ENCODE data around the gene ELP2.
"Not testable (repeated sequence)": the region's sequence is repeated elsewhere in the genome, so short reads cannot be mapped to it uniquely, and the experiment has no call there.

The ELP2 gene

DNA sequence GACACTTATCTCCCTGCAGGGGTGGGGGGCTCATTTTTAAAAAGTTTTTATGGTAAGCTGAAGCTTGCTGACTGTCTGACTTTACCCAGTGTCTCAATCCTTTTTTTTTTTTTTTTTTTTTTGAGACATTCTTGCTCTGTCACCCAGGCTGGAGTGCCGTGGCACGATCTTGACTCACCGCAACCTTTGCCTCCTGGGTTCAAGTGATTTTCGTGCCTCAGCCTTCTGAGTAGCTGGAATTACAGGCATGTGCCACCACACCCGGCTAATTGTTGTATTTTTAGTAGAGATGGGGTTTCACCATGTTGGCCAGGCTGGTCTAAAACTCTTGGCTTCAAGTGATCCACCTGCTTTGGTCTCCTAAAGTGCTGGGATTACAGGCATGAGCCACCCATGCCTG lies 37.6 kb upstream of the ELP2 start:
- DNase-seq; H3K27ac ChIP-seq (ENCODE audit: insufficient read depth in 1 of 2, low read depth in 1 of 2, low read length in 2 of 2, poor library complexity in 1 of 2, severe bottlenecking in 2 of 2); H3K4me3 ChIP-seq (ENCODE audit: control insufficient read depth in 1 of 7, extremely low read depth in 1 of 7, insufficient read depth in 4 of 7, low read depth in 2 of 7, low read length in 6 of 7); H3K27me3 ChIP-seq (replicated peaks in 2 of 5; ENCODE audit: control insufficient read depth in 4 of 5, insufficient read depth in 5 of 5, low read length in 4 of 5); H3K9me3 ChIP-seq (ENCODE audit: control extremely low read depth in 1 of 5, control insufficient read depth in 4 of 5, insufficient read depth in 2 of 5, low read depth in 1 of 5, low read length in 4 of 5); H3K36me3 ChIP-seq (ENCODE audit: control insufficient read depth in 4 of 4, insufficient read depth in 4 of 4, low read length in 3 of 4); POLR2A ChIA-PET: not testable (repeated sequence)
- CTCF ChIA-PET: interaction anchor here (0.9 kb wide), 1 partner anchor 19 kb away, joined by 3 read pairs; no protein-coding TSS in a partner anchor
- H3K4me1 ChIP-seq (ENCODE audit: control extremely low read depth in 1 of 4, control insufficient read depth in 4 of 4, insufficient read depth in 4 of 4, low read length in 3 of 4): peaks cover 0 to 14% (median 8%) of the 10 kb centered on the region in 4 experiments
- 100% methylated on average over 1 of the region's 5 CpGs for WGBS (ENCODE audit: insufficient coverage)

- Histone ChIP-seq H3K9me3 (ENCODE audit: control extremely low read depth in 1 of 5, control insufficient read depth in 4 of 5, insufficient read depth in 2 of 5, low read depth in 1 of 5, low read length in 4 of 5) (no peaks in the 10 kb centered on the region), H3K4me1 (ENCODE audit: control extremely low read depth in 1 of 4, control insufficient read depth in 4 of 4, insufficient read depth in 4 of 4, low read length in 3 of 4) (peaks cover 0 to 14% (median 8%) of the 10 kb centered on the region in 4 experiments), H3K36me3 (ENCODE audit: control insufficient read depth in 4 of 4, insufficient read depth in 4 of 4, low read length in 3 of 4) (no peaks in the 10 kb centered on the region), H3K27me3 (replicated peaks in 2 of 5; ENCODE audit: control insufficient read depth in 4 of 5, insufficient read depth in 5 of 5, low read length in 4 of 5) (no peaks in the 10 kb centered on the region), H3K4me3 (ENCODE audit: control insufficient read depth in 1 of 7, extremely low read depth in 1 of 7, insufficient read depth in 4 of 7, low read depth in 2 of 7, low read length in 6 of 7) (no peak overlapping the region), H3K27ac (ENCODE audit: insufficient read depth in 1 of 2, low read depth in 1 of 2, low read length in 2 of 2, poor library complexity in 1 of 2, severe bottlenecking in 2 of 2) (no peak overlapping the region)
- ChIA-PET POLR2A (no interaction called here), CTCF (interaction anchor here (0.7 to 3.9 kb wide), 7 partner anchors 9 to 496 kb away, joined by 3 to 38 read pairs (median 3); no protein-coding TSS in a partner anchor)
- 100% methylated on average over 1 of the region's 3 CpGs for WGBS (ENCODE audit: insufficient coverage)
- DNase-seq: no peak
Observed at GRCh38 chr18:36094431-36094830, 35.3 kb upstream of the ELP2 start.

GRCh38 chr18:36095936-36096519 lies 33.7 kb upstream of the ELP2 start:
- peaks cover 0 to 14% (median 8%) of the 10 kb centered on the region in 4 experiments for H3K4me1 ChIP-seq (ENCODE audit: control extremely low read depth in 1 of 4, control insufficient read depth in 4 of 4, insufficient read depth in 4 of 4, low read length in 3 of 4)

DNA sequence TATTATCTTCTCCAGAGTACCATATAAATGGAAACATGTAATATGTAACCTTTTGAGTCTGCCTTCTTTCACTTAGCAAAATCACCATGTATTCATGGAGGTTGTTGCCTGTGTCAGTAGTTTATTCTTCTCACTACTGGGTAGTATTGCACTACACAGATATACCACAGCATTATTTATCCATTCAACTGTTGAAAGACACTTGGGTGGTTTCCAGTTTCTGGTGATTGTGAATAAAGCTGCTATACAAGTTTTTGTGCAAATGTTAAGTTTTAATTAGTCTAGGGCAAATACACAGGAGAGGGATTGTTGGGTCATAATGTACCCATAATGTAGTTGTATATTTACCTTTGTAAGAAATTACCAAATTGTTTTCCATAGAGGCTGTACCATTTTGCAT lies 32.7 kb upstream of the ELP2 start:
- Histone ChIP-seq H3K27me3 (replicated peaks in 2 of 5; ENCODE audit: control insufficient read depth in 4 of 5, insufficient read depth in 5 of 5, low read length in 4 of 5) (no peaks in the 10 kb centered on the region), H3K9me3 (ENCODE audit: control extremely low read depth in 1 of 5, control insufficient read depth in 4 of 5, insufficient read depth in 2 of 5, low read depth in 1 of 5, low read length in 4 of 5) (peaks cover 0 to 6% (median 4%) of the 10 kb centered on the region in 5 experiments), H3K36me3 (ENCODE audit: control insufficient read depth in 4 of 4, insufficient read depth in 4 of 4, low read length in 3 of 4) (no peaks in the 10 kb centered on the region), H3K4me3 (ENCODE audit: control insufficient read depth in 1 of 7, extremely low read depth in 1 of 7, insufficient read depth in 4 of 7, low read depth in 2 of 7, low read length in 6 of 7) (no peak overlapping the region), H3K4me1 (ENCODE audit: control extremely low read depth in 1 of 4, control insufficient read depth in 4 of 4, insufficient read depth in 4 of 4, low read length in 3 of 4) (peaks cover 0 to 14% (median 8%) of the 10 kb centered on the region in 4 experiments), H3K27ac (ENCODE audit: insufficient read depth in 1 of 2, low read depth in 1 of 2, low read length in 2 of 2, poor library complexity in 1 of 2, severe bottlenecking in 2 of 2) (no peak overlapping the region)
- ChIA-PET POLR2A (no interaction called here), CTCF (interaction anchor here (1.4 to 3.7 kb wide), 3 partner anchors 8 to 188 kb away, joined by 3 to 34 read pairs (median 4); no protein-coding TSS in a partner anchor)
- DNase-seq: no peak

More at GRCh38 chr18:36095936-36096519, 33.7 kb upstream of the ELP2 start:
- Histone ChIP-seq H3K4me3 (ENCODE audit: control insufficient read depth in 1 of 7, extremely low read depth in 1 of 7, insufficient read depth in 4 of 7, low read depth in 2 of 7, low read length in 6 of 7) (no peak overlapping the region), H3K9me3 (ENCODE audit: control extremely low read depth in 1 of 5, control insufficient read depth in 4 of 5, insufficient read depth in 2 of 5, low read depth in 1 of 5, low read length in 4 of 5) (no peaks in the 10 kb centered on the region), H3K27me3 (replicated peaks in 2 of 5; ENCODE audit: control insufficient read depth in 4 of 5, insufficient read depth in 5 of 5, low read length in 4 of 5) (no peaks in the 10 kb centered on the region), H3K27ac (ENCODE audit: insufficient read depth in 1 of 2, low read depth in 1 of 2, low read length in 2 of 2, poor library complexity in 1 of 2, severe bottlenecking in 2 of 2) (no peak overlapping the region), H3K36me3 (ENCODE audit: control insufficient read depth in 4 of 4, insufficient read depth in 4 of 4, low read length in 3 of 4) (no peaks in the 10 kb centered on the region)
- ChIA-PET POLR2A (no interaction called here), CTCF (interaction anchor here (0.6 to 3.9 kb wide), 17 partner anchors 10 to 477 kb away, joined by 3 to 38 read pairs (median 3); no protein-coding TSS in a partner anchor)
- 100% methylated on average over 1 of the region's 1 CpG for WGBS (ENCODE audit: insufficient coverage)
- DNase-seq: peak; percentile 72 to 86 (median 82)

- Histone ChIP-seq H3K27me3 (replicated peaks in 2 of 5; ENCODE audit: control insufficient read depth in 4 of 5, insufficient read depth in 5 of 5, low read length in 4 of 5) (no peaks in the 10 kb centered on the region), H3K27ac (ENCODE audit: insufficient read depth in 1 of 2, low read depth in 1 of 2, low read length in 2 of 2, poor library complexity in 1 of 2, severe bottlenecking in 2 of 2) (no peak overlapping the region), H3K9me3 (ENCODE audit: control extremely low read depth in 1 of 5, control insufficient read depth in 4 of 5, insufficient read depth in 2 of 5, low read depth in 1 of 5, low read length in 4 of 5) (peaks cover 0 to 8% (median 5%) of the 10 kb centered on the region in 5 experiments), H3K4me3 (ENCODE audit: control insufficient read depth in 1 of 7, extremely low read depth in 1 of 7, insufficient read depth in 4 of 7, low read depth in 2 of 7, low read length in 6 of 7) (no peak overlapping the region), H3K4me1 (ENCODE audit: control extremely low read depth in 1 of 4, control insufficient read depth in 4 of 4, insufficient read depth in 4 of 4, low read length in 3 of 4) (no peaks in the 10 kb centered on the region), H3K36me3 (ENCODE audit: control insufficient read depth in 4 of 4, insufficient read depth in 4 of 4, low read length in 3 of 4) (no peaks in the 10 kb centered on the region)
- no peak for DNase-seq
- ChIA-PET CTCF (interaction anchor here (1.3 to 3.7 kb wide), 3 partner anchors 14 to 186 kb away, joined by 3 to 34 read pairs (median 4); no protein-coding TSS in a partner anchor), POLR2A (interaction anchor here (0.8 kb wide), 1 partner anchor 14 kb away, joined by 3 read pairs; no protein-coding TSS in a partner anchor)
Observed at GRCh38 chr18:36099311-36099710, 30.4 kb upstream of the ELP2 start.

DNA sequence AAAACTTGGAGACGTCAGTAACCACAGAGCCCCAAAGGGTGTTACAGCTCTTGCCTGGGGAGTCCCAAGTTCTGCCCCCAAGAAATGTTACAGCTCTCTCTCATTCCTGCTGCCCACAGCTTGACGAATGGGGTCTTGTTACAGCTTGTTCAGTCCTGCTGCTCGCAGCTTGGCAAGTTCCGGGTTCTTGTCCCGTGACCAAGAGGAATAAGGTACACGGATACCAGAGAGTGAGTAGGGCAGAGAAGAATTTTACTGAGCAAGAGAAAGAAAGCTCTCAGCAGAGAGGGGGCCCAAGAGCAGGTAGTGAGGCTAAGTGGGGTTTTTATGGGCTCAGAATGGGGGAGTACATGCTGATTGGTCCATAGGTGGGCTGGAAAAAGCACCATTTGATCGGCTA lies 27.8 kb upstream of the ELP2 start:
- POLR2A ChIA-PET: no interaction called here
- Histone ChIP-seq H3K36me3 (ENCODE audit: control insufficient read depth in 4 of 4, insufficient read depth in 4 of 4, low read length in 3 of 4) (no peaks in the 10 kb centered on the region), H3K4me3 (ENCODE audit: control insufficient read depth in 1 of 7, extremely low read depth in 1 of 7, insufficient read depth in 4 of 7, low read depth in 2 of 7, low read length in 6 of 7) (no peak overlapping the region), H3K27ac (ENCODE audit: insufficient read depth in 1 of 2, low read depth in 1 of 2, low read length in 2 of 2, poor library complexity in 1 of 2, severe bottlenecking in 2 of 2) (no peak overlapping the region), H3K4me1 (ENCODE audit: control extremely low read depth in 1 of 4, control insufficient read depth in 4 of 4, insufficient read depth in 4 of 4, low read length in 3 of 4) (no peaks in the 10 kb centered on the region), H3K9me3 (ENCODE audit: control extremely low read depth in 1 of 5, control insufficient read depth in 4 of 5, insufficient read depth in 2 of 5, low read depth in 1 of 5, low read length in 4 of 5) (peaks cover 0 to 8% (median 5%) of the 10 kb centered on the region in 5 experiments), H3K27me3 (replicated peaks in 2 of 5; ENCODE audit: control insufficient read depth in 4 of 5, insufficient read depth in 5 of 5, low read length in 4 of 5) (no peaks in the 10 kb centered on the region)
- CTCF ChIA-PET: interaction anchor here (1.1 to 1.6 kb wide), 3 partner anchors 16 to 84 kb away, joined by 3 to 5 read pairs (median 4); partner anchors contain the start of gene ELP2
- WGBS (ENCODE audit: insufficient coverage): 97% methylated on average over 5 of the region's 7 CpGs
- no peak for DNase-seq

DNA sequence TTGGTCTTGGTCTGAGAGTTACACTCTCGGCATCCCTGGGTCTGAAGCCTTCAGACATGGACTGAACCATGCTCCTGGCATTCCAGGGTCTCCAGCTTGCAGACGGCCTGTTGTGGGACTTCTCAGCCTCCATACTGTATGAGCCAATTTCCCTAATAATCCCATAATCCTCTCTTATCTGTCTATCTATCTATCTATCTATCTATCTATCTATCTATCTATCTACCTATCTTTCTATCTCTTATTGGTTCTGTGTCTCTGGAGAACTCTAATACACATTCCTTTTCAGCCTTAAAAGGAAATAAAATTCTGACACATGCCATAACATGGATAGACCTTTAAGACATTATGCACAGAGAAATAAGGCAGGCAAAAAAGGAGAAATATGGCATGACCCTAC lies 24.9 kb upstream of the ELP2 start:
- Histone ChIP-seq H3K27me3 (replicated peaks in 2 of 5; ENCODE audit: control insufficient read depth in 4 of 5, insufficient read depth in 5 of 5, low read length in 4 of 5) (no peaks in the 10 kb centered on the region), H3K9me3 (ENCODE audit: control extremely low read depth in 1 of 5, control insufficient read depth in 4 of 5, insufficient read depth in 2 of 5, low read depth in 1 of 5, low read length in 4 of 5) (peaks cover 0 to 8% (median 5%) of the 10 kb centered on the region in 5 experiments), H3K4me1 (ENCODE audit: control extremely low read depth in 1 of 4, control insufficient read depth in 4 of 4, insufficient read depth in 4 of 4, low read length in 3 of 4) (no peaks in the 10 kb centered on the region), H3K27ac (ENCODE audit: insufficient read depth in 1 of 2, low read depth in 1 of 2, low read length in 2 of 2, poor library complexity in 1 of 2, severe bottlenecking in 2 of 2) (no peak overlapping the region), H3K4me3 (ENCODE audit: control insufficient read depth in 1 of 7, extremely low read depth in 1 of 7, insufficient read depth in 4 of 7, low read depth in 2 of 7, low read length in 6 of 7) (no peak overlapping the region), H3K36me3 (ENCODE audit: control insufficient read depth in 4 of 4, insufficient read depth in 4 of 4, low read length in 3 of 4) (peaks cover 3 to 11% (median 4%) of the 10 kb centered on the region in 4 experiments)
- POLR2A ChIA-PET: no interaction called here
- CTCF ChIA-PET: interaction anchor here (3.3 kb wide), 1 partner anchor 10 kb away, joined by 14 read pairs; no protein-coding TSS in a partner anchor
- 100% methylated on average over 2 of the region's 2 CpGs for WGBS (ENCODE audit: insufficient coverage)
- DNase-seq: no peak
